ENCODE data around the gene SMARCAD1.

- TF ChIP-seq POLR2A (IDR thresholded peaks at IDR 0.05; ENCODE audit: low read length) (no peak), USF2 (IDR thresholded peaks at IDR 0.05) (no peak)
Observed at GRCh38 chr4:94339779-94340178, 132.1 kb downstream of the SMARCAD1 start.

All from A549 (cell line).